ENCODE data around the gene EEF2K.

EEF2K gene

DNA sequence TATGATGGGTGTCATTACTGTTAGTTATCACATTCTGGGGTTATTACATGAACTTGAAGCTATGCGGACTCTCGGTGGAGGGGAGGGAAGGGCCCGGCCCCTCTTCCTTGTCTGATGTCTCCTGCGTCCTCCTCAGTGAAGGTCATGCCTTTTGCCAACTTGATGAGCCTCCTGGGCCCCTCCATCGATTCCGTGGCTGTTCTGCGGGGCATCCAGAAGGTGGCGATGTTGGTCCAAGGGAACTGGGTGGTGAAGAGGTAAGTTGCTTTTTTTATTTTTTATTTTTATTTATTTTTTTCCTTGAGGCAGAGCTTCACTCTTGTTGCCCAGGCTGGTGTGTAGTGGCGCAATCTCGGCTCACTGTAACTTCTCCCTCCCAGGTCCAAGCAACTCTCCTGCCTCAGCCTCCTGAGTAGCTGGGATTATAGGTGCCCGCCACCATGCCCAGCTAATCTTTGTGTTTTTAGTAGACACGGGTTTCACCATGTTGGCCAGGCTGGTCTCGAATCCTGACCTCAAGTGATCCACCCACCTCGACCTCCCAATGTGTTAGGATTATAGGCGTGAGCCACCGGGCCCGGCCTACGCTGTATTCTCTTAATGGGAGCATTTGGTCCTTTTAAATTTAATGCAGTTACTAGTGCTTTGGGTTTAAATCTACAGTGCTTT is 112.7 kb downstream of the EEF2K start:
- in situ Hi-C loops (cut with HindIII; ENCODE audit: low sequenced_read_pairs), result no loop called here
- DNase-seq (ENCODE audit: low read depth, low spot score), result no peak
- peak; percentile 57 for TF ChIP-seq CTCF (IDR thresholded peaks at IDR 0.05; ENCODE audit: low read depth, low read length)
- no peak overlapping the region for H3K4me3 ChIP-seq (ENCODE audit: low read depth, low read length)

- in situ Hi-C loops (cut with HindIII; ENCODE audit: low sequenced_read_pairs), result no loop called here
- no peak for TF ChIP-seq CTCF (IDR thresholded peaks at IDR 0.05; ENCODE audit: low read depth, low read length)
- DNase-seq (ENCODE audit: low read depth, low spot score), result no peak
- no peak overlapping the region for H3K4me3 ChIP-seq (ENCODE audit: low read depth, low read length)
Measured at GRCh38 chr16:22320572-22321339, 114.7 kb downstream of the EEF2K start.

DNA sequence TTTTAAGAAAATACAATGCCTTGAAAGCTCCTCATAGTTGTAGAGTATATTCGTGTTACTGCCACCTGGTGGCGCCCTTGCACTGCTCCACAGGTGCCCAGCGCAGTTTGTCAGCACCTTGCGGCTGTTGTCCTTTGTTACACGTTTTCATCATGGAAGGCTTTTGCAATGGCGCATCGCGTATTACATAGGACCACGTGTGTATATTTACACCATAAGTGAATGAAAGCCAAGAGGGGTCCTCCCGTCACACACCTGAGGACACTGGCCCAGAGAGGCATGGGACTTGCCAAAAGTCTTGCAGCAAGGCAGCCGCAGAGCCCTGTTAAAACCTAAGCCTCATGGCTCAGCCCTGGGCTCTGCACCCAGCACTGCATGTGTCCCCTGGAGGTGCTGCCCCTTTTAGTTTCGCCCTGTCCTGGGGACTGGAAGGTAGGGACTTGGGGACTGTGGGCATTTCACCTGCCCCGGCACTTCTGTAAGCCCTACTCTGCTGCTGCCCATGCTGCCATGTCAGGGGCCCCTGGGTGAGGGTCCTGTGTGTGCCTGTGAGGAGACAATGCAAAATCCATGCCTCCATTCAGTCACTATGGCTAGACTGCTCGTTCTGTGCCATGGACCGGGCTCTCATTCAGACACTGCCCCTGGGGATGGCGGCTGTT is 115.4 kb downstream of the EEF2K start:
- DNase-seq (ENCODE audit: low read depth, low spot score), result peak; percentile 69
- peak; percentile 82 for TF ChIP-seq CTCF (IDR thresholded peaks at IDR 0.05; ENCODE audit: low read depth, low read length)
- H3K4me3 ChIP-seq (ENCODE audit: low read depth, low read length), result no peak overlapping the region
- in situ Hi-C loops (cut with HindIII; ENCODE audit: low sequenced_read_pairs), result no loop called here

- no peak overlapping the region for H3K4me3 ChIP-seq (ENCODE audit: low read depth, low read length)
- DNase-seq (ENCODE audit: low read depth, low spot score), result no peak
- TF ChIP-seq CTCF (IDR thresholded peaks at IDR 0.05; ENCODE audit: low read depth, low read length), result no peak
- in situ Hi-C loops (cut with HindIII; ENCODE audit: low sequenced_read_pairs), result no loop called here
Measured at GRCh38 chr16:22322021-22322471, 116.0 kb downstream of the EEF2K start.

GRCh38 chr16:22322741-22323140 is 116.7 kb downstream of the EEF2K start:
- no peak for DNase-seq (ENCODE audit: low read depth, low spot score)

More at GRCh38 chr16:22322741-22323140, 116.7 kb downstream of the EEF2K start:
- in situ Hi-C loops (cut with HindIII; ENCODE audit: low sequenced_read_pairs), result no loop called here
- no peak for TF ChIP-seq CTCF (IDR thresholded peaks at IDR 0.05; ENCODE audit: low read depth, low read length)
- H3K4me3 ChIP-seq (ENCODE audit: low read depth, low read length), result no peak overlapping the region
